ENCODE data around the gene FRMD4A.
"Not testable (repeated sequence)": the region's sequence is repeated elsewhere in the genome, so short reads cannot be mapped to it uniquely, and the experiment has no call there.

The FRMD4A gene

GRCh38 chr10:13869295-13869664 lies 461.4 kb downstream of the FRMD4A start:
- DNase-seq: no peak

- DNase-seq: no peak
Observed at GRCh38 chr10:13868528-13869294, 462.0 kb downstream of the FRMD4A start.

- no peak for DNase-seq
Observed at GRCh38 chr10:13867822-13868221, 462.9 kb downstream of the FRMD4A start.

- DNase-seq: no peak
Observed at GRCh38 chr10:13865758-13866491, 464.8 kb downstream of the FRMD4A start.

- DNase-seq: not testable (repeated sequence)
Observed at GRCh38 chr10:13865220-13865619, 465.5 kb downstream of the FRMD4A start.

- no peak for DNase-seq
Observed at GRCh38 chr10:13862546-13863233, 468.0 kb downstream of the FRMD4A start.

GRCh38 chr10:13860886-13861285 lies 469.8 kb downstream of the FRMD4A start:
- DNase-seq: no peak

GRCh38 chr10:13859979-13860654 lies 470.6 kb downstream of the FRMD4A start:
- DNase-seq: no peak

GRCh38 chr10:13858709-13859108 lies 472.0 kb downstream of the FRMD4A start:
- no peak for DNase-seq

- DNase-seq: no peak
Observed at GRCh38 chr10:13857451-13857850, 473.3 kb downstream of the FRMD4A start.

GRCh38 chr10:13853854-13854253 lies 476.9 kb downstream of the FRMD4A start:
- DNase-seq: no peak

GRCh38 chr10:13852872-13853271 lies 477.9 kb downstream of the FRMD4A start:
- DNase-seq: no peak

GRCh38 chr10:13851906-13852305 lies 478.8 kb downstream of the FRMD4A start:
- DNase-seq: no peak

- no peak for DNase-seq
Observed at GRCh38 chr10:13848520-13849445, 481.9 kb downstream of the FRMD4A start.

GRCh38 chr10:13847201-13847631 lies 483.5 kb downstream of the FRMD4A start:
- no peak for DNase-seq

- DNase-seq: no peak
Observed at GRCh38 chr10:13845897-13846296, 484.8 kb downstream of the FRMD4A start.

- no peak for DNase-seq
Observed at GRCh38 chr10:13844651-13845050, 486.1 kb downstream of the FRMD4A start.

GRCh38 chr10:13842117-13842516 lies 488.6 kb downstream of the FRMD4A start:
- DNase-seq: no peak

GRCh38 chr10:13840036-13840435 lies 490.7 kb downstream of the FRMD4A start:
- DNase-seq: no peak

GRCh38 chr10:13839430-13839990 lies 491.2 kb downstream of the FRMD4A start:
- no peak for DNase-seq

- no peak for DNase-seq
Observed at GRCh38 chr10:13839030-13839429, 491.7 kb downstream of the FRMD4A start.

- DNase-seq: no peak
Observed at GRCh38 chr10:13837966-13838365, 492.8 kb downstream of the FRMD4A start.
